T-helper 22 cell (primary cell): ENCODE measurements around the gene DACH1.

Experiments
- DNase-seq: peaks from one replicate; pipeline ENCODE4 v3.0.0-alpha.2; 2020; ENCODE audit warnings: low read depth

The DACH1 gene

DNA sequence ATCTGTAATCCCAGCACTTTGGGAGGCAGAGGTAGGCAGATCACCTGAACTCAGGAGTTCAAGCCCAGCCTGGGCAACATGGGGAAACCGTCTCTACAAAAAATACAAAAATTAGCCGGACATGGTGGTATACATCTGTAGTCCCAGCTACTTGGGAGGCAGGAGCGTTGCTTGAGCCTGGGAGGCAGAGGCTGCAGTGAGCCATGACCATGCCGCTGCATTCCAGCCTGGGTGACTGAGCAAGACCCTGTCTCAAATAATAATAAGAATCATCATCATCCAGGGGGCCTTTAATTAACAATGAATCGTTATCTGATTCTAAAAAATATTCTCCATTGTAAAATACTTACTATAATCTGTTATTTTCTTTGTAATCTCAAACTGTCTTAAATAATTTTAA is 283.4 kb downstream of the DACH1 start:
- DNase-seq: no peak

DNA sequence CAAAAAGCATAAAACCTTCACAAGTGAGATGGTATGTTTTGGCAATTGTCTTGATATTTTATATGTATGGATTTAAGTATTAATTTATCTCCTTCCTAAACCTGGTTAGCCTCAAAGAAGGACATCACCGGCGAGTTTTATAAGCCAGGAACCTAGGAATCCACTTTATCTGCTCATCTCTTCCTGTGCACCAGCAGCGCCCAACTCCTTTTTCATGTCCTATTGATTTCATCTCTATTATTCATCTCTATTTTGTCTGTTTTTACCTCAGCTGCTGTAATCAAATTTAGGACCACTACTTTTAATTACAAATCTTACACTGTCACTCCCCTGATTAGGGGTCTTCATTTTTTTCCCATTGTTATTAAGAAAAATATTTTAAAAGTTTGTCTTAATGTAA is 286.4 kb downstream of the DACH1 start:
- DNase-seq: no peak

DNA sequence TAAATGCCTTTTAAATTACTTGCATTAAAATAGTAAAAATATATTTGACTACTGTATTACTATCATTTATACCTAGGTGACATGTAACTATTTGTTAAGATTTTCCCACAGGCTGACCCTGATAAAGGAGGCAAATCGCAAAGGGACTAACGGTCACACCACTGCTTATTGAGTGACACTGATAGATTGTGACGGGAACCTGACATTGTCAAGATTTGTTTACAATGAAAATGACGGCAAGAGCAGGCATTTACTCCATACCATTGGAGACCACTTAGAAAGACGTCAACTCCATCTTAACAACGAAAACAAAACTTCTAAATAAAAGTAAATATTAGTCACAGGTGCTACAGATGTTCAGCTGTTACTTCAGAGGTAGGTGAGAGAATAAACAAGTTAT is 289.0 kb downstream of the DACH1 start:
- no peak for DNase-seq

DNA sequence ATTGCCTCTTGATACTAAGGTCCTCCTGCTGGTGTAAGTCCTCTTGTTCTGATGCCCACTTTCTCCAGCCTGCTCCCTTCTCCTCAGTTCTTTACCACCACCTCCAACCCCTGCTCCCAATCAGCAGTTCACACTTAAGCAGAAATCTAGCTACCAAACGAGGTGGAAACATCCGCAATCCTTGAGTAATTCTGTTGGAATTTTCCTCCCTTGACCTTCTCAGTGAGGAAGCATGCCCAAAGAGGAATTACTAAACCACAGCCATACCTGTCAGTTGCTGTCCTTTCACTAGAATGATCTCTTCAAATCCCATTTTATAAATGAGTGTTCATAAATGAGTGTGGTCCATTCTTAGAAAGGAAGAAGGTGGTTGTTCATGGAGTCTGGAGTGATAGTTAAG is 289.9 kb downstream of the DACH1 start:
- no peak for DNase-seq

DNA sequence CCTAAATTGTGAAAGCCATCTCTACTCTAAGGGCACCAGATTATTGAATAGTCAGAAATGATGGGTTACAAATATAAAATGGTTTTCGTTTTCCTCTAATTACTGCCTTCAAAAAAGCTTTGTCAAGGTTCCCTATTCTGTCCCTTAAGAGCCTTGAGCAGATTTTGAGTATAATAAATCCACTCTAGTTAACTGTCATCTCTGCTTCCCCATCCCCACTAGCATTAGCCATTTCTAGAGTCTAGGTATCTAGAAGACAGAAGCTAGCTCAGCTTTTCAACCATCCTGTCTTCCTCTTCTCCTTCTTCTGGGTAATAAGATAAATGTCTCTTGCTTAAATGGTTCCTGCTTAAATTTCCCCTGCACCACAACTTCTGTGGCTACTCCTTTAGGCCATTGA is 290.4 kb downstream of the DACH1 start:
- no peak for DNase-seq

DNA sequence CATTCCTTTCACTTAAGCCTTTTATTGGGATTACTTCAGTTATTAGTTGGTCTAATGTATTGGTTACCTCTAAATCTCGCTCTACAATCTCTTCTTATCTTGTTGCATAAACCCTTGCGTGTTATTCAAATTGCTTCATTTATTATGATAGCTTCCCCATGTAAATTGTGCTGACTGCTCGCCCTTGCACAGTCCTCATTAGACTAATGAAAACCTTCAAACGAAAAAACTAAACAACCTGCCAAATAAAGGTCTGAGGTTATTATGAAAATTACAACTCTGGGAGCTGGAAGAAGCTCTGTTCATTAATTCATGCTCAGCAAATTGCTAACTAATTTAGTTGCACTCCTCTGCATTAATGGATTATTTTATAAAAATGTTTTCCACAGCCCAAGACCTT is 320.1 kb downstream of the DACH1 start:
- no peak for DNase-seq

DNA sequence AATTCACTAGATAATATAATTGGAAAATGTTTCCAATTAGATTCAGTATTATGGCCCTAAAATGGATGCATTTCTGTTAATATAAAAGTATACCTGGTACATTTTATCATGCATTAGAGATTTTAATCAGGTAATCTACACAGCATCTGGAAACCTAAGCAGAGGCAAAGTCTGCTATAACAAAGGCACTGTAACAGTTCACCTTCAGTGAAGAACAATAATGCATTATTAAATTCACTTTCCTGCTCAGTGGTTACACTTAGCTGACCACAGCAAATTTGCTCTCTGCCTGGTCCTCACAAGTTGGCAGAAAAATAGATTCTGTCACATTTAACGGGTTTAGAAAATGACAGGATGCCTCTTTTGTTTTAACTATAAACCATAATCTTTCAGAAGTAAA is 326.9 kb downstream of the DACH1 start:
- no peak for DNase-seq

DNA sequence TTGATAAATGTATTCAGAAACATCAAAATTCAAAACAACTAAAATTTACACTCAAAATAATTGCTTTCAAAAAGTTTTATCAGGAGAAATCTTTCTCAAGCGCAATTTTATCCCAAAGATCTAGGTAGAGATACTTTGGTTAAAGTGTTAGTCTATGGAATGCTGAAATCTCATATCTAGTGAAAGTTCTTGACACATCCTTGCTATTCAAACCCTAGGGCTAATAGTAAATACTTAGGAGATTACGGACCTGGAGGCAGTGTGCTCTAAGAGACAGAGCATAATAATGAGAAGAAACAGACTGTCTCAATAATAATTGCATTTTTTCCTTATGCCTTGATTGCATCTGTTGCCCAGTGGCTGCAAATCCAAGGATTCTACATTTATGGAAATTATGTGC is 330.8 kb downstream of the DACH1 start:
- DNase-seq: no peak

DNA sequence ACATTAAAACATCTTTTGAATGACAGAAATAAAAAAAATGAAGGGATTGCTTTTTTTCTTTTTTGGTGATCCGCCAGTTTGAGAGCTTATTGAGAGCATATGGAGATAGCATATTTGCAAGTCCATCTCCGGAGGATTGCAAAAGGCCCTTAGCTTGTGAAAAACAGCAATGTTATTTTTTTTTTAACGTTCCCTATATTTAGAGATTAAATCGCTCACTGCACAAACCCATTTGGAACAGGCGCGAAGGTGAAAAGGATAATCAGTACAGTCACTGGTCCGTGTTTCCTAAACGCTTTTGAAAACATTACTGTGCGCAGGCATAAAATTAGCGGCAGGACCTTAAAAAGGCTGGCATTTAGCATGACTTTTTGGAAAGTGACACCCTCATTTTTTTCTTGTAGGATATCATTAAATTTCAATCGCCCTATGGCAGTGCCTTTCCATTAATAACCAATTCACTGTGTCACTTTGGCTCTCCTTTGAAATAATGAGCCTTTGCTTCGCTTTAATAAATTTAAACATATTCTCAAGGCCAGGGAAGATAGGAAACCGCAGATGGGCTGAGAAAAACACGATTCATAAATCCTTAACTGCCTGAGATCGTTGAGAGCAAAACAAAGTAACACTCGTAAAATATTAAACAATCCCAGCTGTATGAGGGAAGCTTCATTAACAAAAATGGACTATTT is 342.2 kb downstream of the DACH1 start:
- no peak for DNase-seq

DNA sequence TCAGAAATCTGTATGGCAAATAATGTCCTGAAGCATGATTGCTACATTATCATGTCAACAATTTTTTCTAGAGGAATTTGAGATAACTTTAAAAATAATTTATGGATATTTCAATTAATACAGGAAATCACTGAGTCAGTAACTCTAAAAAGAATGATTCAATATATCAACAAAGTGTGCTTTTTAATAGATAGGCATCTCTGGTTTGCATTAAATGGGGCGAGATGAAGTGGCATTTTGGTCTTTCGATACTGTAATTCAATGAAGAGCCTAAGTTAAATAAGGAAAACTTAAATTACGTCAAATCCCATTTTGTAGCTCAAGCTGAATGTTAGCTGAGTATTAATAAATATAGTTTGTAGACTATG is 342.8 kb downstream of the DACH1 start:
- no peak for DNase-seq

DNA sequence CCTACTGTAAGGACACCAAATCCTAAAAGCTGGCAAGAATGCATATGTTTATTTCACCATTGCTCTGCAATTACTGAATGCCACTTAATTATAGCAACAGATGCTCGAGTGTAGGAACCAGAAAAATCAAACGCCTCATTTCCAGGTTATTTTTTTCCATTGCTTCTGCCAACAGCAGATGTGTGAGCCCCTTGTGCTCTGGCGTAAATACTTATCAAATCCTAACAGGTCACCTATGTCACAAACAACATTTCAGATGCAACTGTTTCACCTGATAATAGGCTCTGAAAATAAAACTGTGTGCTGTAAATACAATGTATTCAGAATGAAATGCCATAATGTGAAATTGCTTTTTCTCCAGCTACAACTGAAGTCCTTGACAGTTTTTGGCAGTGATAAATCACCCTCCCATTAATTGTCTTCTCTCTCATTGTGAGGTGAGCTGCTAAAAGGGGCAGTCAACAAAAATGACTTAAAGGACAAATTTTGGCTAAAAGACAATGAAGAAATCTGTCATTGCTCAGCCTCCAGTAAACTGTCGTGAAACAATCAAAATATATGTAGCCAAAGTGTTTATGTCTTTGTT is 344.0 kb downstream of the DACH1 start:
- no peak for DNase-seq

DNA sequence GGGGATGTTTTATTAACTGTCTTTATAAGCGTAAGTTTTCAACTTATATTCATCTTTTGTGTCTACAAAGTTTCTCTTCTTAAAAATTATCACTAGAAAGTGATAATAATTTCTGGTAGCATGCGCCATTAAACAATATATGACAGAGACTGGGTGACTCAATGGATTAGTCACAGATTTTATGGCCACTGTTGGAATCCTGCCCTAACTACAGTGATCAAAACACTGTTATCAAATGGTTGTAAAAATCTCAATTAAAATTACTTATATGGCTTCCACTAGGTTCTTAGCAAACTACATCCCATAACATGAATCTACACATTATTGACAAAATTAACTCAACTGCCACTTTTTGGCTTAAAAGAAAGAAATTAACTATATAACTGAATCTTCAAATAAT is 350.0 kb downstream of the DACH1 start:
- DNase-seq: no peak

DNA sequence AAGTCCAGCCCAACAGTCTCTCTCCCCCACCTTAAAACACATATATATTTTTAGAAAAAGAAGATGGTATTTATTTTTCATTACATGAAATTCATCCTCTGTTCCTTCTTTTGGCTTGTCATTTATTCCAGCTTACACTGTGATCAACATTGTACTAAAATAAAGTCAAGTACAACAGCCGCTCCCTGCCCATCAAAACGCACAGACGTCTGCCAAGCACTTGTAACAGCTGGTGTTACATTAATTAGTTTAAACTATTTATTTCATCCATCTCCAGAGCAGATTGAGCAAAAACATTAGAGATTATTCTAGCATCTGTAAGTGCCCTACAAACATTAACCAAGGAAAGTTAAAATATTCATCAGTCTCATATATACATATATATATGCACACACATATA is 350.5 kb downstream of the DACH1 start:
- no peak for DNase-seq

DNA sequence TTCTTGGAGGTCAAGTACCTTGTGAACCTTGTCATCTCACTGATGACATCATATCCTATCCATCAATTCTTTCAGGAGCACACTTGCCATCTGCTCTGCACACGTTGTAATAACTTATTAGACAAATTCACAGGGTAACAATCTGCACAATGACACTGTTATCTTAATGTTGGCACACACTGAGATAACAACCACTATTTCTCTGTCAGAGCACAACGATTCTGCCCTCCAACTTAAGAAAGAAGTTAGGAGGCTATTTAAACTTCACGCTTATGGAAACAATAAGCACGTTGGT is 351.3 kb downstream of the DACH1 start:
- DNase-seq: no peak

DNA sequence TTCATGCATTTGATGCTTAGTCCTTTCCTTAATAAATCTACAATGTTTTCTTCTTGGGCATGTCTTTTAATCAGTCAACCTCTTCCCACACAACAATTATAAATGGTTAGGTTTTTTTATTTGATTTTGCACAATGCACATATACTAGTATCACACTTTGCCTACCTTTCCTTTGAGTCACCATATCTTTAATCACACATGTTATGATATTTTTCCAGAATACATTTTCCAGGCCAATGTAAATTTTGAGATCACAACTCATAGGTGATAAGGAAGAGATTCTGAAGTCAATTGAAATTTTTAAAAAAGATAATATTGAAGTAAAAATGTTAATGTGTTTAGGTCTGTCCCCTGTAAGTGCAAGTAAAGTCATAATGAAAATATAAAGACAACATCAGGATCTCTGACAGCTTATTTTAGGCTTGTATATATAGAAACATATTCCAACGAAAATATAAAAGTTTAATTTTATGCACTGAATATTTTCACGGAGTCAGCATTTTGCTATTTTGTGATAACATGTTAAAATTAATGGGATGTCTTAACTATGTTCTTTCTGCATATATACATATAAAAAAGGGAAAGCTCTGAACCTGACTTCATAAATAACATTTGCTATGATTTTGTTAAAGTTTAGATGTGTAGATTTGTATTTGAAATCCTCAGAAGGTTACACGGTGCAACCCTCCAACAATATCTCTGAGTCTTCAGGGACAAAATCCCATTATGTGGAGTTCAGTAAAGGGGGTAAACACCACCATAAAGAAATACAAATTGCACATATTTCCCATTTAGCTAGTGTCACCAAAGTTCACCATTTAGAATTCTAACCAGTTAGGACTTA is 351.9 kb downstream of the DACH1 start:
- DNase-seq: no peak

DNA sequence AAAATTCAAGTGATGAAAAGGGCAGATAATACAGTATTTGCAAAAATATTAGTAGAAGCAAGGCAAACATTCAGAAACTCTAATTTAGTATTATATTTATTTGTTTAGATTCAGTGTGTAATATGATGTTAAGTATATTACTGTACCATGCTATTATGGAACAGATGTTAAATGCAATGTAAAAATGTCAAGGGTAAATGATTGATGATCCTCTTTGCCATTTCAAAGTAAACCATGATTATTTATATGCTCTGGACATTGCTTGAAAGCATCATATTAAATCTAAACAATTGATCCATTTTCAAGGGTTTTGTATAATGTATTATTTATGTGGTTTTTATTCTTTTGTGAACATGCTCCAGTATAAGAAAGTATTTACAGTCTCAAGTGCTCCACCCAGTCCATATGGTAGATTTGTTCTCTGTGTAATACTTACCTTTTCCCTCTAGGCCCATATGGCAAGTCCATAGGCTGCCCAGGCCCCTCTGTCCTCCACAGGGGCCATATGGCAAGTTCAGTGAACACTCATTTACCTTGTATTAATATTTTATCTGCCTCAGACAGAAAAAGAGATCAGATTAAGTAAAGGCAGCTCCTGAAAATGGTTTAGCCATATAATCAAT is 353.5 kb downstream of the DACH1 start:
- no peak for DNase-seq

DNA sequence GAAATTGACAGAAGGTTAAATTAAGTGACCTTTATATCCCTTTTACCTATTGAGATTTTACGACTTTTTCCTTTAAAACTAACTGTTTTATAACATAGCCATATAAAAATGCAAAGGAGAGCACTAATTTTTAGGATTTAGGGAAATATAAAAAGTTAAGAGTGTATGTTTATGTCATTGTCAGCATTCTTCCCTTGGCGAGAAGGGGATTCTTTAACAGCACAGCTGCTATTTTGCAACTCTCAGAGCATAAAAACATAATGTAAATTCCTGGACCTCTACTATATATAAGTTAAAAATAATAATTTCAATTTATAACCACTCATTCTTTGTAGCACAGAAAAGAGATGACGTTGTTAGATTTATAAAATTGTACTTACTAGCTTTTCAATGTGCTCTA is 363.2 kb downstream of the DACH1 start:
- no peak for DNase-seq

DNA sequence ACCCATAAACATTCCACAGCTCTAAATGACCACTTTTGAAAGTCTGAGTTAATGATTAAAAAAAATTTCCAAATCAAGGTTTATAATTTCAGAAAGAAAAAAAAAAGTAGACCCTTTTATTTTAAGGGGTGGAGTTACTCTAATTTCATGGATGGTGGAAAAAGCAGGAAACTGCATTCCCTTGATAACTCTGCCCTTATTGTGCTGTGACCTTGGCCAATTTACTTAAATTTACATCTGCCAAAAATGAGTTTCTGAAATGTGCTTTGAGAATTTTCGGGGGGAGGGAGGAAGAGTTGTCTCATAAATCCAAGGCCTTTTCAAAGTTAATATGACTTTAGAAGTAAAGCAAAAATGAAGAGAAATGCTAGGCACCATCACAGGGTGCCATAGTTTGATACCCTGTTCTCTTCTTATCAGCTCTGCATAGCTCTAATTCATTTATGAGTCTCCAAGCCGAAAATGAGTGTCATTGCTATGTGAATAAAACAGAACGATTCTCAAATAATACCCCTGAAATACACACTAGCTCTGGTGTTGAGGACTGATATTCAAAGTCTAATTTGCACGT is 367.0 kb downstream of the DACH1 start:
- DNase-seq: no peak

DNA sequence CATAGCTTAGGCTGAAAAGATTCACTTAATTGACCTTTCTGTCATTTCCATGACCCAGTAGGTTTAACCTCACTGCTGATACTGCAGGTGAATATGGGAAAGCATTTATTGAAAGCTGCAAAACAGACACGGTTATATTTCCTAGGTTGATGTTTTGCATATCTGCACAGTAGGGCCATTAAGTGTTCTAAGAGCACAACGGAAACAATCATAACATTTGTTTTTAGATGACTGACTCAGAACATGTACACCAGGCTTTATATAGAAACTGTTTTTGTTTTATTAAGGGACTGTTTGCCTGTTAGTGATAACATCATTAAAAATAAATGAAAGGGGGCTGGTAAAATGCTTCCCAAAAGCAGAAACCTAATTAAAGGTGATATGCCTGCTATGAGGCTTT is 367.8 kb downstream of the DACH1 start:
- no peak for DNase-seq

DNA sequence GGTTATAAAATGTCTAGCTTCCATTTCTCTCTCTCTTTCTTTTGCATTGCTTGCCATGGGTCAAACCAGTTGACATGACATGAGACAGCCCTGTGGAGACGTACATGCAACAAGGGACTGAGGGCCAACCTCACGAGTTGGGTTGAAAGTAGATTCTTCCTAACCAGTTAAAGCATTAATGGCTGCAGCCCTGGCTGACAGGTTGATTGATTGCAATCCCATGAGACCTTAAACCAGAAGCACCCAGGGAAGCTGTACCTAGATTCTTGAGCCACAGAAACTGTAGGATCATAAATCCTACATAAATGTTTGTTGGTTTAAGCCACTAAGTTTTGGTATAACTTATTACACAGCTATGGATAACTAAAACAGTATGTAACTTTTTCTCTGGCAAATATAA is 373.8 kb downstream of the DACH1 start:
- no peak for DNase-seq

DNA sequence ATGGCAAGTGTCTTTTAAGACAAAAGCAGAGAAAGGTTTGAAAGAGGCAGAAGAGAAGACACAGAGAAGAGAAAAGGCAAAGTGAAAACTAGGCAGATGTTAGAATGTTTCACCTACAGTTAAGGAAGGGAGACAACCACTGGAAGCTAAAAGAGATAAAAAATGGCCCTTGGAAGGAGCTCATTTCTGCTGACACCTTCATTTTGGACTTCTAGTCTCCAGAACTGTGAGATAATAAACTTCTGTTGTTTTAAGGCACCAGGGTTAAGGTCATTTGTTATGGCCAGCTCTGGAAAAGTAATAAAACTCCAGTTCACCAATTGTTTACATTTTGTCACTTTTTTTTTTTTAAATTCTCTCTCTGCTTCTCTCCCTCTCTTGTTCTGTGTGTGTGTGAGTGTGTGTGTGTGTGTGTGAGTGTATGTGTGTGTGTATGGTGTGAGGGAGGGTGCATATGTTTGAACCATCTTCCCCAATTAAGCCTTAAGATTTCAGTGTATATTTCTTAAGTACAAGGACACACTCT is 374.6 kb downstream of the DACH1 start:
- DNase-seq: no peak

DNA sequence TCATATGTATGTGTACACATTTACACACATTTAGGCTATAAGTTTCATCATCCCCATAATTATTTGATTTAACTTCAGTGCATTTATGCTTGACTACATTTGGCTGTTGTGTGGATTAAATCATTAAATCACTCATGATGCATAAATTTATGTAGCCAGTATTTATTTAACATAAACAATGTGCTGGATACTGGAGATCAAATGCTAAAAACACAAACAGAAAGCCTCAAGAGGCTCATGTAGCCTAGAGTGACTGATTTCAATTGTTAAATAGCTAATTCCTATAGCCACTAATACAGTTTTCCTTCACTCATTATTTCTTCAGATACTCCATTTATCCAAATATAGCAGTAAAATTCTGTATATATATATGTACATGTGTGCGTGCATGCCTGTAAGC is 376.0 kb downstream of the DACH1 start:
- no peak for DNase-seq

DNA sequence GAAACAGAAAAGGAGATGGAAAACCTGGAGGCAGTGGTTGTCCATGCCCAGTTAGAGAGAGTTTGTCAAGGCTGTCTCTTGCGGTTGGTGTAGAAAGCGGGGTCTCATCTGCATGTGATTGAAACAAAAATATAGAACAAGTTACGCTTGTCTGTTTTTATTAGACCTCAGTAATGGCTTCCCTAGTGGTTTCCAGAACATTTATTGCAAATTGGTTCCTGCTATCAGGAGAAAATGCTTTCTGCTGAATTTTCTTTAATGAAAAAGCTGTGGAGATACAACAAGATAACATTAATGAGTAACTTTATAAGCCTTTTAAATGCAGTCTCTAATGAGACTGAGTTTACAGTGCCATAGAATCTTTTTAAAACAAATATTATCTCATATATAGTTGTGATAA is 378.0 kb downstream of the DACH1 start:
- no peak for DNase-seq
